PC-9 (cell line): ENCODE data around the gene STEAP4. TPM values are rescaled to one million over a fixed set of nuclear protein-coding genes. Genes with fewer than 3 reads are reported as not detected.

ENCODE experiments used
- BruUV-seq: library from RNA; stranded (reverse); fragments of 400-500 nt; replicated peaks from 2 replicates; lab custom pipeline; 2021; lab: Mats Ljungman, UMichigan
- CTCF ChIA-PET: fragments of 300-600 bp; sonication (Branson Sonifier 250); formaldehyde crosslinking; loops from one replicate; lab custom pipeline; 2022; ENCODE audit warnings: antibody characterized with exemption; lab: Charles Lee
- POLR2A ChIA-PET: fragments of 300-600 bp; sonication (Branson Sonifier 250); formaldehyde crosslinking; loops from one replicate; lab custom pipeline; 2022; ENCODE audit warnings: antibody characterized with exemption; ENCODE audit not compliant: unreplicated experiment; lab: Charles Lee
- DNase-seq, 2 experiments: peaks; one replicate each; pipeline versions ENCODE4 v3.0.0 to v3.0.0-alpha.2; 2015 to 2022; ENCODE audit warnings: mixed read lengths in 1 of 2
- H2AFZ ChIP-seq: fragments of 200-600 bp; sonication (generic); 2 replicates; pipeline ENCODE4 v1.8.1; 2017; ENCODE audit warnings: antibody characterized with exemption
- H3F3A ChIP-seq: fragments of 200-600 bp; sonication (generic); 2 replicates; pipeline ENCODE4 v1.8.1; 2017; ENCODE audit warnings: antibody characterized with exemption, mild to moderate bottlenecking, low read depth; ENCODE audit not compliant: insufficient read depth
- H3K27ac ChIP-seq: fragments of 200-600 bp; sonication (generic); 2 replicates; pipeline ENCODE4 v1.6.1; 2016; ENCODE audit warnings: mixed run types
- H3K27me3 ChIP-seq: fragments of 200-600 bp; sonication (generic); 2 replicates; pipeline ENCODE4 v1.6.1; 2016; ENCODE audit warnings: low read depth, mixed run types; ENCODE audit not compliant: insufficient read depth
- H3K36me3 ChIP-seq: fragments of 200-600 bp; sonication (generic); 2 replicates; pipeline ENCODE4 v1.6.1; 2016; ENCODE audit warnings: low read depth, mixed run types
- H3K4me1 ChIP-seq: fragments of 200-600 bp; sonication (generic); replicated peaks from 2 replicates; pipeline ENCODE4 v1.6.1; 2016; ENCODE audit warnings: mixed run types; ENCODE audit not compliant: insufficient read depth
- H3K4me2 ChIP-seq: fragments of 200-600 bp; sonication (generic); 2 replicates; pipeline ENCODE4 v1.6.1; 2017; ENCODE audit warnings: mixed run types
- H3K4me3 ChIP-seq: fragments of 200-600 bp; sonication (generic); 2 replicates; pipeline ENCODE4 v1.6.1; 2016; ENCODE audit warnings: mixed run types
- H3K79me2 ChIP-seq: fragments of 200-600 bp; sonication (generic); 2 replicates; pipeline ENCODE4 v1.6.1; 2017; ENCODE audit warnings: low read depth, mixed run types
- H3K9me2 ChIP-seq: fragments of 200-600 bp; sonication (generic); 2 replicates; pipeline ENCODE4 v1.8.1; 2017; ENCODE audit warnings: mild to moderate bottlenecking; ENCODE audit not compliant: insufficient read depth
- H3K9me3 ChIP-seq: fragments of 200-600 bp; sonication (generic); 2 replicates; pipeline ENCODE4 v1.8.1; 2016; ENCODE audit warnings: low read depth; ENCODE audit not compliant: insufficient read depth
- H4K20me1 ChIP-seq: fragments of 200-600 bp; sonication (generic); 2 replicates; pipeline ENCODE4 v1.8.1; 2017; ENCODE audit not compliant: insufficient read depth
- EZH2 ChIP-seq: fragments of 200-600 bp; sonication (generic); IDR thresholded peaks from 2 replicates; pipeline ENCODE4 v1.8.0; 2017; ENCODE audit warnings: antibody characterized with exemption, low read depth
- intact Hi-C: fragments of 100-400 bp; cut with micrococcal nuclease; formaldehyde crosslinking; loops from one replicate; pipeline ENCODE4 v1.10.0; 2022; ENCODE audit not compliant: unreplicated experiment
- total RNA-seq: library from RNA; stranded (reverse); gene quantifications from 2 replicates; pipeline ENCODE4 v1.2.3, GENCODE V29; 2021
- TF ChIP-seq, protein P1 (sequence below): fragments of 200-600 bp; sonication (generic); conservative IDR thresholded peaks from 2 replicates; pipeline ENCODE4 v1.6.1; 2017; ENCODE audit warnings: mixed run types, antibody characterized with exemption, mild to moderate bottlenecking, moderate library complexity

STEAP4 gene
- total RNA-seq, 1 experiment from 2014 or later, result 10.3 TPM

DNA sequence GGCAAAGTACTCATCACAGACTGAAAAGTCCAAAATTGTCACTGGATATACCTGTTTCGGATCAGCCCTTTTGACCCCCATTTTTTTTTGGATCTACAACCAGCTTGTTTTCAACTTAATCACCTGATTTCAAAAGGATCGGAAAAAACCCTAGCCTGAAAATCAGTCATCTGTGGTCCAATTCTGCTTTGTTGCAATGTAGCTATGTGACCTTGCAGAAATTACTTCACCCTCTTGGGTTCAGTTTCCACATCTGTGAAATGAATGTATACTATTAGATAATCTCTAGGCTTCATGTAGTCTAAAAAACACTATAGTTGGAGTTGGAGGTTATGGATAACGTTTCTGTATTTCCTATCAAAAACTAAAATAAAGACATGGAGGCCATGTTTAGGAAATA lies 37.1 kb downstream of the STEAP4 start:
- Histone ChIP-seq H3K9me3 (peaks cover 9% of the 10 kb centered on the region; the same call in 1 of the 2 replicates), H4K20me1 (no peaks in the 10 kb centered on the region), H3K79me2 (no peaks in the 10 kb centered on the region), H3K4me3 (no peak overlapping the region), H3F3A (no peaks in the 10 kb centered on the region; the same call in 1 of the 2 replicates), H2AFZ (no peak overlapping the region), H3K4me1 (peaks cover 3% of the 10 kb centered on the region), H3K36me3 (no peaks in the 10 kb centered on the region), H3K27me3 (no peaks in the 10 kb centered on the region), H3K9me2 (no peaks in the 10 kb centered on the region), H3K4me2 (no peak overlapping the region), H3K27ac (no peak overlapping the region)
- ChIA-PET POLR2A (no interaction called here), CTCF (interaction anchor here (0.6 kb wide), 1 partner anchor 9 kb away, joined by 5 read pairs; no protein-coding TSS in a partner anchor)
- no peak for TF ChIP-seq EZH2
- TF ChIP-seq, protein P1, sequence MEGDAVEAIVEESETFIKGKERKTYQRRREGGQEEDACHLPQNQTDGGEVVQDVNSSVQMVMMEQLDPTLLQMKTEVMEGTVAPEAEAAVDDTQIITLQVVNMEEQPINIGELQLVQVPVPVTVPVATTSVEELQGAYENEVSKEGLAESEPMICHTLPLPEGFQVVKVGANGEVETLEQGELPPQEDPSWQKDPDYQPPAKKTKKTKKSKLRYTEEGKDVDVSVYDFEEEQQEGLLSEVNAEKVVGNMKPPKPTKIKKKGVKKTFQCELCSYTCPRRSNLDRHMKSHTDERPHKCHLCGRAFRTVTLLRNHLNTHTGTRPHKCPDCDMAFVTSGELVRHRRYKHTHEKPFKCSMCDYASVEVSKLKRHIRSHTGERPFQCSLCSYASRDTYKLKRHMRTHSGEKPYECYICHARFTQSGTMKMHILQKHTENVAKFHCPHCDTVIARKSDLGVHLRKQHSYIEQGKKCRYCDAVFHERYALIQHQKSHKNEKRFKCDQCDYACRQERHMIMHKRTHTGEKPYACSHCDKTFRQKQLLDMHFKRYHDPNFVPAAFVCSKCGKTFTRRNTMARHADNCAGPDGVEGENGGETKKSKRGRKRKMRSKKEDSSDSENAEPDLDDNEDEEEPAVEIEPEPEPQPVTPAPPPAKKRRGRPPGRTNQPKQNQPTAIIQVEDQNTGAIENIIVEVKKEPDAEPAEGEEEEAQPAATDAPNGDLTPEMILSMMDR, result no peak
- DNase-seq, result no peak
- no TSS peak for BruUV-seq
- intact Hi-C loops, result no loop called here

- no peaks in the 10 kb centered on the region for H3K9me2 ChIP-seq
- no peak overlapping the region for H3K27ac ChIP-seq
- DNase-seq, result peak in 1 of 2 experiments; percentile 25
- H4K20me1 ChIP-seq, result no peaks in the 10 kb centered on the region
- H3K4me1 ChIP-seq, result no peaks in the 10 kb centered on the region
- BruUV-seq, result no TSS peak
- H3K36me3 ChIP-seq, result no peaks in the 10 kb centered on the region
- H3F3A ChIP-seq, result no peaks in the 10 kb centered on the region; the same call in 1 of the 2 replicates
- no peak for TF ChIP-seq EZH2
- TF ChIP-seq, protein P1, result no peak
- ChIA-PET CTCF (interaction anchor here (0.6 kb wide), 1 partner anchor 9 kb away, joined by 5 read pairs; no protein-coding TSS in a partner anchor), POLR2A (no interaction called here)
- H3K4me3 ChIP-seq, result no peak overlapping the region
- peaks cover 9% of the 10 kb centered on the region; the same call in 1 of the 2 replicates for H3K9me3 ChIP-seq
- H3K4me2 ChIP-seq, result no peak overlapping the region
- no peaks in the 10 kb centered on the region for H3K27me3 ChIP-seq
- H2AFZ ChIP-seq, result no peak overlapping the region
- H3K79me2 ChIP-seq, result no peaks in the 10 kb centered on the region
- intact Hi-C loops, result no loop called here
Measured at GRCh38 chr7:88268858-88269257, 37.8 kb downstream of the STEAP4 start.

GRCh38 chr7:88268051-88268450 lies 38.6 kb downstream of the STEAP4 start:
- Histone ChIP-seq H3K4me3 (no peak overlapping the region), H3K79me2 (no peaks in the 10 kb centered on the region), H4K20me1 (no peaks in the 10 kb centered on the region), H3F3A (no peaks in the 10 kb centered on the region; the same call in 1 of the 2 replicates), H3K27ac (no peak overlapping the region), H3K9me2 (no peaks in the 10 kb centered on the region), H3K9me3 (peaks cover 9% of the 10 kb centered on the region; the same call in 1 of the 2 replicates), H3K4me2 (no peak overlapping the region), H3K36me3 (no peaks in the 10 kb centered on the region), H2AFZ (no peak overlapping the region), H3K27me3 (no peaks in the 10 kb centered on the region), H3K4me1 (no peaks in the 10 kb centered on the region)
- DNase-seq, result no peak
- CTCF ChIA-PET, result no interaction called here
- TF ChIP-seq EZH2, result no peak
- TF ChIP-seq, protein P1, result no peak
- no TSS peak for BruUV-seq
- POLR2A ChIA-PET, result no interaction called here
- intact Hi-C loops, result no loop called here
